Hepatocyte (in vitro differentiated cells): Measurements from ENCODE around the gene PPIF. TPM values are rescaled to one million over a fixed set of nuclear protein-coding genes. Genes with fewer than 3 reads are reported as not detected.

Experiments used
- DNase-seq: peaks from one replicate; pipeline ENCODE4 v3.0.0-alpha.2; 2016; ENCODE audit warnings: low spot score
- H2AFZ ChIP-seq: fragments of 200-600 bp; sonication (generic); 2 replicates; pipeline ENCODE4 v1.6.0; 2016; ENCODE audit warnings: antibody characterized with exemption, mild to moderate bottlenecking
- H3K27ac ChIP-seq: fragments of 200-600 bp; sonication (generic); 2 replicates; pipeline ENCODE4 v1.5.1; 2016; ENCODE audit warnings: mild to moderate bottlenecking
- H3K27me3 ChIP-seq: fragments of 200-600 bp; sonication (generic); 2 replicates; pipeline ENCODE4 v1.6.1; 2016
- H3K36me3 ChIP-seq: fragments of 200-600 bp; sonication (generic); replicated peaks from 2 replicates; pipeline ENCODE4 v1.5.1; 2016; ENCODE audit warnings: low read depth; ENCODE audit not compliant: insufficient read depth
- H3K4me1 ChIP-seq: fragments of 200-600 bp; sonication (generic); 2 replicates; pipeline ENCODE4 v1.5.1; 2016; ENCODE audit warnings: mild to moderate bottlenecking, moderate library complexity; ENCODE audit not compliant: insufficient read depth
- H3K4me2 ChIP-seq: fragments of 200-600 bp; sonication (generic); 2 replicates; pipeline ENCODE4 v1.6.0; 2016
- H3K4me3 ChIP-seq: fragments of 200-600 bp; sonication (generic); 2 replicates; pipeline ENCODE4 v1.5.1; 2016; ENCODE audit warnings: mild to moderate bottlenecking
- H3K79me2 ChIP-seq: fragments of 200-600 bp; sonication (generic); 2 replicates; pipeline ENCODE4 v1.6.0; 2017; ENCODE audit warnings: mild to moderate bottlenecking
- H3K9me2 ChIP-seq: fragments of 200-600 bp; sonication (generic); replicated peaks from 2 replicates; pipeline ENCODE4 v1.6.0; 2017; ENCODE audit warnings: mild to moderate bottlenecking; ENCODE audit not compliant: insufficient read depth
- H3K9me3 ChIP-seq: fragments of 200-600 bp; sonication (generic); 2 replicates; pipeline ENCODE4 v1.5.1; 2016; ENCODE audit warnings: low read depth, mild to moderate bottlenecking
- H4K20me1 ChIP-seq: fragments of 200-600 bp; sonication (generic); 2 replicates; pipeline ENCODE4 v1.6.0; 2016; ENCODE audit warnings: mild to moderate bottlenecking; ENCODE audit not compliant: insufficient read depth, poor library complexity, severe bottlenecking
- CTCF ChIP-seq: fragments of 200-600 bp; sonication (generic); IDR thresholded peaks from 2 replicates; pipeline ENCODE4 v1.5.1; 2016; ENCODE audit warnings: antibody characterized with exemption, mild to moderate bottlenecking; ENCODE audit not compliant: poor library complexity
- EZH2 ChIP-seq: fragments of 200-600 bp; sonication (generic); IDR thresholded peaks from 2 replicates; pipeline ENCODE4 v1.6.1; 2016; ENCODE audit warnings: antibody characterized with exemption, mild to moderate bottlenecking, borderline replicate concordance
- EZH2phosphoT487 ChIP-seq: fragments of 200-600 bp; sonication (generic); IDR thresholded peaks from one replicate; pipeline ENCODE4 v1.6.1; 2018; ENCODE audit warnings: antibody characterized with exemption, mild to moderate bottlenecking, low read depth, moderate library complexity; ENCODE audit not compliant: unreplicated experiment, severe bottlenecking
- WGBS: methylation state at CpG from one replicate; pipeline ENCODE4 v1.1.6; 2016; ENCODE audit warnings: low lambda C conversion rate; ENCODE audit errors: missing lambda C conversion rate; 5-methylcytosine and 5-hydroxymethylcytosine counted together
- polyA plus RNA-seq: library from polyadenylated mRNA; unstranded; fragments of >200 nt; fragmentation: Nextera tagmentation; extraction: Ambion mirVana; gene quantifications from 2 replicates; pipeline ENCODE4 v1.2.1, GENCODE V29; 2016
- total RNA-seq: library from RNA; depleted of rRNA; stranded (reverse); fragments of >200 nt; gene quantifications from 2 replicates; pipeline ENCODE4 v1.2.3, GENCODE V29; 2014

Gene PPIF
- total and polyA plus RNA-seq, 2 experiments from 2014 or later, result 70.3 to 79.4 TPM

GRCh38 chr10:79304479-79305087, 42.7 kb upstream of the PPIF start:
- no peaks in the 10 kb centered on the region for H3K27me3 ChIP-seq
- H3K4me2 ChIP-seq, result no peak overlapping the region
- TF ChIP-seq EZH2phosphoT487 (no peak), CTCF (no peak), EZH2 (no peak)
- no peak overlapping the region for H3K4me3 ChIP-seq
- no peaks in the 10 kb centered on the region for H3K79me2 ChIP-seq
- peaks cover 2% of the 10 kb centered on the region for H3K4me1 ChIP-seq
- WGBS, result 93% methylated on average over 6 of the region's 6 CpGs
- H3K27ac ChIP-seq, result no peak overlapping the region
- no peak for DNase-seq
- H3K9me2 ChIP-seq, result no peaks in the 10 kb centered on the region
- H4K20me1 ChIP-seq, result no peaks in the 10 kb centered on the region
- no peaks in the 10 kb centered on the region for H3K36me3 ChIP-seq
- H2AFZ ChIP-seq, result no peak overlapping the region
- H3K9me3 ChIP-seq, result no peaks in the 10 kb centered on the region

- no peak overlapping the region for H3K27ac ChIP-seq
- H3K27me3 ChIP-seq, result no peaks in the 10 kb centered on the region
- DNase-seq, result no peak
- 93% methylated on average over 7 of the region's 8 CpGs for WGBS
- H3K9me3 ChIP-seq, result no peaks in the 10 kb centered on the region
- no peak overlapping the region for H2AFZ ChIP-seq
- H3K36me3 ChIP-seq, result no peaks in the 10 kb centered on the region
- no peak overlapping the region for H3K4me2 ChIP-seq
- H4K20me1 ChIP-seq, result no peaks in the 10 kb centered on the region
- H3K4me3 ChIP-seq, result no peak overlapping the region
- peaks cover 2% of the 10 kb centered on the region for H3K4me1 ChIP-seq
- H3K79me2 ChIP-seq, result no peaks in the 10 kb centered on the region
- TF ChIP-seq EZH2phosphoT487, result no peak
- TF ChIP-seq CTCF, result no peak
- no peak for TF ChIP-seq EZH2
- no peaks in the 10 kb centered on the region for H3K9me2 ChIP-seq
Measured at GRCh38 chr10:79305515-79305914, 41.8 kb upstream of the PPIF start.

GRCh38 chr10:79305988-79306387, 41.3 kb upstream of the PPIF start:
- Histone ChIP-seq H3K27me3 (no peaks in the 10 kb centered on the region), H3K36me3 (no peaks in the 10 kb centered on the region), H3K79me2 (no peaks in the 10 kb centered on the region), H3K27ac (no peak overlapping the region), H3K4me3 (no peak overlapping the region), H4K20me1 (no peaks in the 10 kb centered on the region), H3K4me1 (peaks cover 2% of the 10 kb centered on the region), H3K9me3 (no peaks in the 10 kb centered on the region), H3K4me2 (no peak overlapping the region), H3K9me2 (no peaks in the 10 kb centered on the region), H2AFZ (no peak overlapping the region)
- DNase-seq, result no peak
- 94% methylated on average over 15 of the region's 15 CpGs for WGBS
- TF ChIP-seq EZH2 (no peak), EZH2phosphoT487 (no peak), CTCF (no peak)
